K562 (cell line): ENCODE measurements around the gene CACNA1E. TPM values are rescaled to one million over a fixed set of nuclear protein-coding genes. Genes with fewer than 3 reads are reported as not detected.

Experiments used
- ATAC-seq: fragments of 200-7000 bp; cut with Tn5 transposase; 3 replicates; pipeline ENCODE4 v1.9.1; 2020; ENCODE audit warnings: moderate library complexity
- BruUV-seq: library from RNA; stranded (reverse); fragments of 400-500 nt; replicated peaks from 2 replicates; lab custom pipeline; 2021; lab: Mats Ljungman, UMichigan
- CTCF ChIA-PET: fragments of 300-600 bp; formaldehyde crosslinking; extraction: SDS; loops from one replicate; lab custom pipeline; 2021; ENCODE audit warnings: low intra/inter-chr PET ratio; lab: Yijun Ruan, JAX
- POLR2A ChIA-PET: fragments of 300-600, 350-650 bp; sonication (Branson Sonifier 250); formaldehyde crosslinking; extraction: SDS; loops from one replicate; lab custom pipeline; 2021; ENCODE audit warnings: antibody characterized with exemption, inconsistent platforms; lab: Yijun Ruan, JAX
- DNase-seq, 4 experiments: peaks; one replicate each; pipeline versions ENCODE4 v3.0.0 to v3.0.0-alpha.2; 2011 to 2018; ENCODE audit warnings: low spot score in 3 of 4, mixed read lengths in 3 of 4; ENCODE audit errors: extremely low read depth in 1 of 4
- FAIRE-seq: peaks from 2 replicates; lab custom pipeline; 2011; peaks lifted over from hg19 to GRCh38; lab: Jason Lieb, UNC
- H2AFZ ChIP-seq: 2 replicates; pipeline ENCODE4 v1.6.0; 2011; ENCODE audit warnings: low read depth, low read length, control low read depth, inconsistent platforms
- H3K27ac ChIP-seq: fragments of 200-600 bp; 3 replicates; pipeline ENCODE4 v1.8.0; 2011; ENCODE audit warnings: low read depth, mild to moderate bottlenecking, control low read depth, inconsistent platforms, low read length, moderate library complexity, mixed read lengths; ENCODE audit errors: extremely low read depth
- H3K27me3 ChIP-seq, 2 experiments: fragments of 300-600 bp in 1 of 2; 2 replicates in 1 of 2; 3 replicates in 1 of 2; pipeline versions ENCODE4 v1.6.0 to v1.8.0; 2011; ENCODE audit warnings: inconsistent platforms in 2 of 2, low read length in 2 of 2, mild to moderate bottlenecking in 1 of 2, mixed read lengths in 1 of 2, moderate library complexity in 1 of 2; ENCODE audit not compliant: control insufficient read depth in 2 of 2, insufficient read depth in 2 of 2
- H3K36me3 ChIP-seq: fragments of 300-600 bp; 3 replicates; pipeline ENCODE4 v1.8.0; 2011; ENCODE audit warnings: mild to moderate bottlenecking, low read length, inconsistent platforms; ENCODE audit not compliant: control insufficient read depth, insufficient read depth
- H3K4me1 ChIP-seq, 2 experiments: fragments of 200-600 bp in 1 of 2; replicated peaks in 1 of 2; 2 replicates in 1 of 2; 3 replicates in 1 of 2; pipeline versions ENCODE4 v1.5.1 to v1.8.0; 2011; ENCODE audit warnings: inconsistent platforms in 2 of 2, low read length in 2 of 2, mild to moderate bottlenecking in 1 of 2, mixed read lengths in 1 of 2, moderate library complexity in 1 of 2; ENCODE audit not compliant: control insufficient read depth in 2 of 2, insufficient read depth in 2 of 2
- H3K4me2 ChIP-seq: 2 replicates; pipeline ENCODE4 v1.6.1; 2011; ENCODE audit warnings: low read length, control low read depth, inconsistent platforms, mixed read lengths; ENCODE audit not compliant: insufficient read depth
- H3K4me3 ChIP-seq: fragments of 200-600 bp; sonication (generic), shearing (Covaris generic); 2 replicates; pipeline ENCODE4 v1.5.1; 2016; ENCODE audit warnings: control low read depth, inconsistent platforms
- H3K79me2 ChIP-seq: fragments of 200-600 bp; 3 replicates; pipeline ENCODE4 v1.8.0; 2011; ENCODE audit warnings: low read length, inconsistent platforms; ENCODE audit not compliant: control insufficient read depth, insufficient read depth
- H3K9ac ChIP-seq, 2 experiments: 2 replicates each; pipeline versions ENCODE4 v1.6.0 to v1.6.1; 2011; ENCODE audit warnings: low read depth in 2 of 2, low read length in 2 of 2, control low read depth in 1 of 2, inconsistent platforms in 1 of 2, mild to moderate bottlenecking in 1 of 2, mixed read lengths in 1 of 2; ENCODE audit not compliant: insufficient read depth in 1 of 2
- H3K9me1 ChIP-seq: one replicate; pipeline ENCODE4 v1.6.0; 2011; ENCODE audit warnings: inconsistent platforms, mild to moderate bottlenecking, low read length, moderate library complexity; ENCODE audit not compliant: control insufficient read depth, insufficient read depth
- H3K9me3 ChIP-seq: replicated peaks from 2 replicates; pipeline ENCODE4 v1.5.1; 2011; ENCODE audit warnings: low read depth, low read length, inconsistent platforms; ENCODE audit not compliant: control insufficient read depth, insufficient read depth
- H4K20me1 ChIP-seq: replicated peaks from 2 replicates; pipeline ENCODE4 v1.6.1; 2011; ENCODE audit warnings: low read length, inconsistent platforms, mixed read lengths; ENCODE audit not compliant: control insufficient read depth, insufficient read depth
- BRCA1 ChIP-seq, 2 experiments: fragments of 450-650 bp in 1 of 2; sonication (generic) in 1 of 2; formaldehyde crosslinking in 1 of 2; IDR thresholded peaks; 2 replicates each; pipeline versions ENCODE4 v1.5.0 to v1.6.1; 2017 to 2020; ENCODE audit warnings: mild to moderate bottlenecking in 1 of 2, missing genetic modification reagents in 1 of 2
- E2F1 ChIP-seq: sonication (generic); formaldehyde crosslinking; IDR thresholded peaks from 2 replicates; pipeline ENCODE4 v1.8.1; 2023; ENCODE audit warnings: mild to moderate bottlenecking, missing genetic modification reagents, moderate library complexity
- E4F1 ChIP-seq: fragments of 250-450 bp; sonication (Bioruptor Pico); IDR thresholded peaks from 2 replicates; pipeline ENCODE4 v1.5.0; 2021; ENCODE audit warnings: mild to moderate bottlenecking, borderline replicate concordance
- JUN ChIP-seq, 2 experiments: sonication (generic) in 1 of 2; formaldehyde crosslinking in 1 of 2; IDR thresholded peaks; 2 replicates each; pipeline versions ENCODE4 v1.6.1 to v1.8.0; 2012 to 2022; ENCODE audit warnings: borderline replicate concordance in 2 of 2, mild to moderate bottlenecking in 2 of 2, improper control_type of control experiment in 1 of 2, low read depth in 1 of 2, low read length in 1 of 2, missing genetic modification reagents in 1 of 2
- MTA2 ChIP-seq: fragments of 450-650 bp; IDR thresholded peaks from 2 replicates; pipeline ENCODE4 v1.6.1; 2016; ENCODE audit warnings: low read depth
- SMAD3 ChIP-seq: fragments of 450-650 bp; formaldehyde crosslinking; conservative IDR thresholded peaks from 2 replicates; pipeline ENCODE4 v1.4.0; 2020; ENCODE audit warnings: mild to moderate bottlenecking
- ZBTB43 ChIP-seq: sonication (generic); formaldehyde crosslinking; IDR thresholded peaks from 2 replicates; pipeline ENCODE4 v1.8.0; 2023; ENCODE audit warnings: mild to moderate bottlenecking, missing genetic modification reagents
- ZNF699 ChIP-seq: fragments of 250-450 bp; sonication (Bioruptor Pico); IDR thresholded peaks from 2 replicates; pipeline ENCODE4 v1.8.0; 2021; ENCODE audit warnings: mild to moderate bottlenecking, moderate library complexity; ENCODE audit not compliant: insufficient replicate concordance
- ZNF77 ChIP-seq: fragments of 250-450 bp; sonication (Bioruptor Pico); IDR thresholded peaks from 2 replicates; pipeline ENCODE4 v1.5.0; 2020
- ZNF780A ChIP-seq: fragments of 250-450 bp; sonication (Bioruptor Pico); IDR thresholded peaks from 2 replicates; pipeline ENCODE4 v1.5.0; 2021; ENCODE audit warnings: mild to moderate bottlenecking
- WGBS: fragments of 100-300 bp; shearing (Covaris generic); methylation state at CpG from one replicate; pipeline ENCODE4 v1.1.6; 2016; ENCODE audit warnings: low coverage, mixed read lengths; ENCODE audit not compliant: insufficient coverage; ENCODE audit errors: missing lambda C conversion rate; 5-methylcytosine and 5-hydroxymethylcytosine counted together
- in situ Hi-C: fragments of 300-500 bp; cut with MboI; formaldehyde crosslinking; loops from 4 replicates; pipeline ENCODE4 v1.15.0; 2018; ENCODE audit warnings: inconsistent platforms, mixed read lengths
- intact Hi-C: fragments of 100-400 bp; cut with micrococcal nuclease; formaldehyde crosslinking; loops from 2 replicates; pipeline ENCODE4 v1.14.2; 2022
- polyA plus RNA-seq, 8 experiments: library from polyadenylated mRNA; depleted of rRNA in 4 of 8; stranded (reverse) in 5 of 8; unstranded in 3 of 8; fragments of >200 nt; fragmentation: Nextera tagmentation in 2 of 8; fragmentation: Illumina TruSeq in 1 of 8; extraction: Ambion mirVana in 2 of 8; extraction: Trizol in 1 of 8; gene quantifications; 2 replicates each; pipeline versions ENCODE4 v1.2.1 to v1.2.3, GENCODE V29; 2011 to 2014; ENCODE audit warnings: inconsistent platforms in 1 of 8, missing spikeins in 1 of 8
- total RNA-seq, 7 experiments: library from RNA; depleted of rRNA in 6 of 7; stranded (reverse); fragments of >200 nt in 6 of 7; fragmentation: Illumina TruSeq in 2 of 7; extraction: Trizol in 2 of 7; gene quantifications; 2 replicates each; pipeline versions ENCODE4 v1.2.1 to v1.2.3, GENCODE V29; 2011 to 2021; ENCODE audit warnings: low replicate concordance in 1 of 7
- TF ChIP-seq, protein P1 (sequence below): fragments of 450-650 bp; IDR thresholded peaks from 2 replicates; pipeline ENCODE4 v1.6.1; 2017; ENCODE audit warnings: antibody characterized with exemption

The CACNA1E gene
- total and polyA plus RNA-seq, 9 of the 15 experiments (the other 6 are each of a cell fraction or from before 2014, with no cell fraction given): under 0.01 to 0.04 TPM; not detected in 7

- Histone ChIP-seq H2AFZ (no peak overlapping the region), H4K20me1 (no peaks in the 10 kb centered on the region), H3K4me1 (no peaks in the 10 kb centered on the region), H3K36me3 (no peaks in the 10 kb centered on the region), H3K79me2 (no peaks in the 10 kb centered on the region), H3K4me2 (no peak overlapping the region), H3K9me3 (no peaks in the 10 kb centered on the region), H3K27ac (no peak overlapping the region), H3K9ac (no peak overlapping the region), H3K27me3 (peaks cover 2 to 4% of the 10 kb centered on the region in 2 experiments; a peak in 3 of 5 replicates), H3K4me3 (no peak overlapping the region), H3K9me1 (no peaks in the 10 kb centered on the region)
- DNase-seq (no peak), FAIRE-seq (no peak), ATAC-seq (no peak)
- intact Hi-C loops: no loop called here
- ChIA-PET POLR2A (interaction anchor here (1.2 kb wide), 1 partner anchor 9 kb away, joined by 3 read pairs; no protein-coding TSS in a partner anchor), CTCF (no interaction called here)
- under 1% methylated on average over 8 of the region's 8 CpGs for WGBS
- in situ Hi-C loops: no loop called here
- no TSS peak for BruUV-seq
- TF ChIP-seq ZBTB43 (CRISPR knock-in tag) (no peak), ZNF699 (no peak), ZNF77 (no peak), E4F1 (CRISPR knock-in tag) (no peak), JUN (IDR thresholded peaks at IDR 0.05; ENCODE audit: borderline replicate concordance, low read depth, low read length) (no peak), JUN (CRISPR knock-in tag; IDR thresholded peaks at IDR 0.05; ENCODE audit: borderline replicate concordance) (no peak), SMAD3 (CRISPR knock-in tag) (no peak), ZNF780A (CRISPR knock-in tag) (no peak), BRCA1 (IDR thresholded peaks at IDR 0.05) (no peak), BRCA1 (CRISPR knock-in tag; IDR thresholded peaks at IDR 0.05) (no peak), MTA2 (no peak), E2F1 (CRISPR knock-in tag) (no peak)
- TF ChIP-seq, protein P1, sequence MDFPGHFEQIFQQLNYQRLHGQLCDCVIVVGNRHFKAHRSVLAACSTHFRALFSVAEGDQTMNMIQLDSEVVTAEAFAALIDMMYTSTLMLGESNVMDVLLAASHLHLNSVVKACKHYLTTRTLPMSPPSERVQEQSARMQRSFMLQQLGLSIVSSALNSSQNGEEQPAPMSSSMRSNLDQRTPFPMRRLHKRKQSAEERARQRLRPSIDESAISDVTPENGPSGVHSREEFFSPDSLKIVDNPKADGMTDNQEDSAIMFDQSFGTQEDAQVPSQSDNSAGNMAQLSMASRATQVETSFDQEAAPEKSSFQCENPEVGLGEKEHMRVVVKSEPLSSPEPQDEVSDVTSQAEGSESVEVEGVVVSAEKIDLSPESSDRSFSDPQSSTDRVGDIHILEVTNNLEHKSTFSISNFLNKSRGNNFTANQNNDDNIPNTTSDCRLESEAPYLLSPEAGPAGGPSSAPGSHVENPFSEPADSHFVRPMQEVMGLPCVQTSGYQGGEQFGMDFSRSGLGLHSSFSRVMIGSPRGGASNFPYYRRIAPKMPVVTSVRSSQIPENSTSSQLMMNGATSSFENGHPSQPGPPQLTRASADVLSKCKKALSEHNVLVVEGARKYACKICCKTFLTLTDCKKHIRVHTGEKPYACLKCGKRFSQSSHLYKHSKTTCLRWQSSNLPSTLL: no peak
These were observed 7.7 kb downstream of the CACNA1E start for GRCh38 chr1:181490740-181491712.
